ENCODE results near the gene OR3A3.
"Not testable (repeated sequence)": the region's sequence is repeated elsewhere in the genome, so short reads cannot be mapped to it uniquely, and the experiment has no call there.

DNA sequence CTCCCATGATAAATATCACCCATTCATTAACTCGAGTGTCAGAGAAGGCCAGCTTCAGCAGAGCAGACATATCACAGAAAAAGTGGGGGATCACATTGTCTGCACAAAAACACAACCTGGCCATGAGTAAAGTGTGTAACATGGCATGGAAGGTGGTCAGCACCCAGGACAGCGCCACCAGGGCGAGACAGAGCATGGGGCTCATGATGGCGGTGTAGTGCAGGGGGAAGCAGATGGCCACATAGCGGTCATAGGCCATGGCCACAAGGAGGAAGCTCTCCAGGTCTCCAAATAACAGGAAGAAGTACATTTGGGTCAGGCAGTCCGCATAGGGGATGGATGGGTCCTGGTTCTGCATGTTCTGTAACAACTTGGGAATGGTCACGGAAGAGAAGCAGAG is 13.4 kb upstream of the OR3A3 start:
- not testable (repeated sequence) for TF ChIP-seq POLR2AphosphoS5 (IDR thresholded peaks at IDR 0.05; ENCODE audit: borderline replicate concordance, low read depth, low read length); EZH2 (IDR thresholded peaks at IDR 0.05)

Data from SK-N-MC (cell line).